NCI-H82 (cell line): ENCODE data around the gene TBCA.
A peak's percentile ranks its signal among the peaks of the same experiment; 100 is the strongest.
"Not testable (repeated sequence)": the region's sequence is repeated elsewhere in the genome, so short reads cannot be mapped to it uniquely, and the experiment has no call there.

Source experiments
- DNase-seq: peaks from one replicate; lab custom pipeline; 2025; lab: John Stamatoyannopoulos, UW

TBCA gene

DNA sequence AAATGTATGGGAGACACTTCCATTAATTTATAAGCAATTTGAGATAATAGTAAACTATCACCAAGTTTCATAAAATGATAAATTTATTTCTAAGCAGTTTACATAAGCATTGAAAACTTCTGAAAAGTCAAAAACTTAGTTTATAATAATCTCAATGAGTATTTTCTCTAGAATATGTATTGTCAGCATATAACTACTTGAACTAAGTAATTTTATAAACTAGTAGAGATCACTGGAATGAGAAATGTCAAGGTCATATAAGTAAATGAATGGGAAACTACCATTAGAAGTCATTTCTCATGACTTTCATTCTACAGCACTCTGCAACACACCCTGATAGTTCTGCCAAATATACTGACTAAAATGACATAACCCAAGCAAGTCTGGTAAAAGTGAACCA, 3.4 kb downstream of the TBCA start:
- DNase-seq = no peak

DNA sequence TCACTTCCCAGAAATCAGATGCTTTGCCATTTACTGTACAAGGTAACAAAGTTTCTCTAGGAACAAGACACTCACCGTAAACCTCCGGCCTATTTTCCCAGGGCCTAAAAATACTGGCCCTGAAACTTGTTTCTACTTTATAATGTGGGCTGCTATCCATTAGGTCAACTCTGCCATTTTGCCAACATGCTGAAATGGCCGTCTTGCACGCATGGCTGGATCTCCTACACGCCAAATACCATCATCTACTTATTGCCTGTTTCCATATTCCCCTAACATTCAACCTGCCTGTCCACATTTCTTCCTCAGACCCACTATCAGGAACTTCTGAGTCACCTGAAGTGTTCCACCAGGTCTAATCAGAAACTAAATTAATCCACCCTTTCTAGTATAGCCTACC, 4.7 kb downstream of the TBCA start:
- DNase-seq = no peak

DNA sequence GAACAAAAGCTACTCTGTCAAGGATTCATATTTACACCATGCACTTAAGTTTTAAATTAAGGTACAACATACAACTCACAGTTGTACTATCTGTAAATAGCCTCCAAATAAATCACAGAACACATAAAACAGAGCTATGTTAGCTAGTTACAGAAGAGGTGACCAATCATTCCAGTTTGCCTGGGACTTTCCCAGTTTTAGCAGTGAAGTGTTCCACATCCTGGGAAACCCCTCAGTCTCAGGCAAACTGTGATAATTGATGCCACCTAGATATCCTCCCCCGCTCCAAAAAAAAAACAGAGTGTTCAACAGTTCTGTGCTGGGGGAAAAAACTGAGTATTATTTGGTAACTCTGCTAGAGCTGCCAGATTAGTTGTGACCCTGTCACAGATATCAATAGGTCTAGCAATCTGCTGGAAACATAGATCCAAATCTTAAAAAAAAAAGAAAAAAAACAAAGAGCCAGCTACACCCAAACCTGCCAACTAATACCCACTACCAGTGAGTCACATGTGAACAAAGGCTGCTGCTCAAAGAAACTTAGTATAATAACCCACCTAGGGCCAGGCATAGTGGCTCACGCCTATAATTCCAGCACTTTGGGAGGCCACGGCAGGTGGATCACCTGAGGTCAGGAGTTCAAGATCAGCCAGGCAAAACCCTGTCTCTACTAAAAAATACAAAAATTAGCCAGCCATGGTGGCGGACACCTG, 5.7 kb downstream of the TBCA start:
- DNase-seq = no peak

DNA sequence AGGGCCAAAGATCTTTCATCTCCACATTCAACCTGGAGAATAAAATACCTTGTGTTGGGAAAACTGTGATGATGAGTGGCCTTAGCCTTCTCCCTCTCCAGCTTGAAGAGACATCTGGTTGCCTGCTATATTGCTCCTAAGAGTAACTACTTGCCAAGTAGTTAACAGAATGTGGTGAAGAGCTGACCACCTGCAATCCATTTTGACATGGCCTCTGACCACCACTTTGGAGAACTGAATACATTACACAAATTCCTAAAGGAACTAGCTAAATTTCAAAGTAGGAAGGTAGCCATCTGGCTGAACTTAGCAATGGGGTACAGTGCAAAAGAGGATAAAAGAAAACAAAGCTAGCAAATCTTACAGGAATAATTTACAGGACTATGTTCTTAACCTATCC, 7.2 kb downstream of the TBCA start:
- DNase-seq = no peak

DNA sequence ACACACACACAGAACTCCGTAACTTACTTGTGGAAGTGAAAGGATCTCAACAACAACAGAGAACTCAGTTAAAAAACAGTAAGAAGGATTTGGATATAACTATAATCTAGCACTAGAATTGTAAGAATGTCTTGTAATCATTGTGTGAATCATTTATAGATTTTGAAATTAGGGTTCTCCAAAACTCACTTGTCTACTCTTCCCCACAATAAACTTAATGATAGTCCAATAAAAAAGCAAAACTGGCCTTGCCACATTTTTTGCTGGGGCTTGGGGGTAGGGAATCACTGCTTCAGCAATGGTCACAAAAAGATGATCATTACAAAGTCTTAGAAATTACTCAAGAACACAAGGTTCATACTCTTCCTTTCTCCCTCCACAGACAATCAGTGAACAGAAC, 8.8 kb downstream of the TBCA start:
- no peak for DNase-seq

DNA sequence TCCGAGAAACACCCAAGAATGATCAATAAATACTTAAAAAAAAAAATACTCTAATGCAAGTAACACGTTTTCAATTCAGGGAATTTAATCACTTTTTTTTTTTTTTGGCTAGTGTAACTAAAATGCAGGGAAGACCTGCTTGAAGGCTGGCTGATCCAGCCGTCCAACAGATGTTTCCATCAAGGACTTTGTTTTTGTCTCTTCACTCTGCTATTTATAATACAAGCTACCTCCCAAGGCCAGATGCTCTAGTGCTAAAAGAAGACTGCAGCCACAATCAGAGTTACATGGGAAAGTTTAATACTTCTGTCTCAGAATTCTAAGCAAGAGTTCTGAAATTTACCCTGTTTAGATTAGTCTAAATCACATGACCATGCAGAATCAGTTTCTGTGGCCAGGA, 14.5 kb downstream of the TBCA start:
- peak; percentile 77 for DNase-seq

DNA sequence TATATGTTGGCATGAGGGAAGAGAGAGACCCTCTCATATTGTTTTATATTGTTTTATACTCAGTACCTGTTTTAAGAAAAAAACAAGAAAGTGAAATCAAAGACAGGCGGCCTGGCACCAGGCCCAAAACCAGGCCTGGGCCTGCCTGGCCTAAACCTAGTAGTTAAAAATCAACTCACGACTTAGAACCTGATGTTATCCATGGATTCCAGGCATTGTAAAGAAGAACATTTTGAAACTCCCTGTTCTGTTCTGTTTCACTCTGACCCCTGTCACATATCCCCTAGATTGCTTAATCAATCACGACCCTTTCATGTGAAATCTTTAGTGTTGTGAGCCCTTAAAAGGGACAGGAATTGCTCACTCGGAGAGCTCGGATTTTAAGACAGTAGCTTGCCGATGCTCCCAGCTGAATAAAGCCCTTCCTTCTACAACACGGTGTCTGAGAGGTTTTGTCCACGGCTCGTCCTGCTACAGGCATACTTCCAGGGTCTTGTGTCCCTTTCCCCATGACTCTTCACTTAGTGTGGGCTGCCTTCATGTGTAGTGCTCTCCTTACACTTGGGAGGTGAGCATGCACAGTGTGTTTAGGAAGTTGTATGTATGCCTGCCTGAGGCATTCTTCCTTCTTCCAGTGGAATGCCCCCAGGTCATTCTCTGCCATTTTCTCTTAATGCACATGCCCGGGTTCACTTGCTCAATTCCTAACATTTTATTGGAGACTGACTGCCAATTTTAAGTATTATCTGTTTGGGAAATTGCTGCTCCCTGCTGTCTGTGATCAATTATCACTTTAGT, 17.8 kb downstream of the TBCA start:
- DNase-seq = no peak

DNA sequence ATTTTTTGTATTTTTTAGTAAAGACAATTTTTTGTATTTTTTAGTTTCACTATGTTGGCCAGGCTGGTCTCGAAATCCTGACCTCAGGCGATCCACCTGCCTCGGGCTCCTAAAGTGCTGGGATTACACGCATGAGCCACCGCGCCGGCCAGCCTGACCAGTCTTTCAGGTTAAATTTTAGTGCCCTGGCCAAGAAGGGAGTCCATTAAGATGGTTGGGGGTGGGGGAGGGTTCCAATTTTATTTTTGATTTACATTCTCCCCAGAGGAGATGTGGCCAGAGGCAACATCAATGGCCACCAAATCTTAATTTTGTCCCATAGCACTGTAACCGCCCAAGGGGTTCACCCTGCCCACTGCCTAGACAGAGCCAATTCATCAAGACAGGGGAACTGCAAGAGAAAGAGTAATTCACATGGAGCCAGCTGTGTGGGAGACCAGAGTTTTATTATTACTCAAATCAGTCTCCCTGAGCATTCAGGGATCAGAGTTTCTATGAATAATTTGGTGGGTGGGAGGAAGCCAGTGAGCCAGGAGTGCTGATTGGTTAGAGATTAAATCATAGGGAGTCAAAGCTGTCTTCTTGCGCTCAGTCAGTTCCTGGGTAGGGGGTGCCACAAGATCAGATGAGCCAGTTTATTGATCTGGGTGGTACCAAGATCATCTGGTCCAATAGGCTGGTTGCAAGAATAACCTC, 24.7 kb downstream of the TBCA start:
- DNase-seq = no peak

DNA sequence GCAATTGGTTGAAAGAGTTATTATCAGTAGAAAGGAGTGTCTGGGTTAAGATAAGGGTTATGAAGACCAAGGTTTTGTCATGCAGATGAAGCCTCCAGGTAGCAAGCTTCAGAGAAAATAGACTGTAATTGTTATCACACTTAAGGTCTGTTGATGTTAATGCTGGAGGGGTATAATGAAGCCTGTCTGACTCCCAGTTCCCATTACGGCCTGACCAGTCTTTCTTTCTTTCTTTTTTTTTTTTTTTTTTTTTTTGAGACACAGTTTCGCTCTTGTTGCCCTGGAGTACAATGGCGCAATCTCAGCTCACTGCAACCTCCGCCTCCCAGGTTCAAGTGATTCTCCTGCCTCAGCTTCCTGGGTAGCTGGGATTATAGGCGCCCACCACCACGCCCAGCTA, 25.2 kb downstream of the TBCA start:
- DNase-seq = not testable (repeated sequence)

DNA sequence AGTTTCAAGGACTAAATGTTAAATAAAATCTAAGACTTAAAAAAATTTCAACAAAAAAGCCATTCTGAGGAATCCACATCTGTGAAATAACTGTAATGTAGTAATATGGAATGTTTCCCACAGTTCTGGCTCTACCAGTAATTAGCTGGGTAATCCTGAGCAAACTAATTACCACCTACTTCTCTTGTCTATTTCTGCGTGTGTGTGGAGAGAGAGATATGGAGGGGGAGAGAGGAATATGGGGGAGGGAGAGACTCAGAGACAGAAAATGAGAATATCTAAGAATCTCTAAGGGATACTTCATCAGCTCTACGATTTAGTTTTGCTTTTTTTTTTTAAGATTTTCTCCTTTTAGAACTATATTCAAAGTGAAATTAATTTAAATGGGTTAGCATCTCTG, 28.0 kb downstream of the TBCA start:
- peak; percentile 35 for DNase-seq

DNA sequence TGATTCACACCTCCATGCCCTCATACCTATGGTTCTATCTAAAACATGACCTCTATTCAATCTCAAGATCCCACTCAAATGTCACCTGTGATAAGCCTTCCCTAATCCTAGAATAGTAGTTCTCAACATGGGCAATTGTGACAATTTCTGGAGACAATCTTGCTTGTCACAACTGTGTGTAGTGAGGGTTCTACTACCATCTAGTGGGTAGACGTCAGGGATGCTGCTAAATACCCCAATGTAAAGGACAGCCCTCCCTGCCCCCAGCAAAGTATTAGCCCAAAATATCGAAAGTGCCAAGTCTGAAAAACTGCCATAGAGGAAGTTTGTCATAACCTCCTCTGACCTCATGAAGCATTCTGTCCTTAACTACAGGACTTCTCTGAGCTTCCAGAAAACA, 32.0 kb downstream of the TBCA start:
- DNase-seq = no peak

DNA sequence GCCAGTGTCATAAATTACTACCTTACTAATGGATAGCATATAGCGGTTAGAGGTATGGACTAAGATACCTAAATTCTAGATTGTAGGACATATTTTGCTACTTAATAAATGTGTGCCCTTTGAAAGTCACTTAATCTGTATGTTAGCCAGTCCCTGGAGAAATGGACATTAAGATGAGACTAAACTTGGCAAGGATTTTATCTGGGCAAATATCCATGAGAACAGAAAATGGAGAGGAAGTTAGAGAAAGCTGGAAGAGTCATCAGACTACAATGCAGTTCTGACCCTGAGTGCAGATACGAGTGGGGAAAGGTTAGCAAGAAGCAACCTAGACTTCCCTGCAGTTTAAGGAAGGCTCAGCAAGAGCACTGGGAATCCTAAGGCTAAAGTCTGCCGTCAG, 33.0 kb downstream of the TBCA start:
- no peak for DNase-seq

DNA sequence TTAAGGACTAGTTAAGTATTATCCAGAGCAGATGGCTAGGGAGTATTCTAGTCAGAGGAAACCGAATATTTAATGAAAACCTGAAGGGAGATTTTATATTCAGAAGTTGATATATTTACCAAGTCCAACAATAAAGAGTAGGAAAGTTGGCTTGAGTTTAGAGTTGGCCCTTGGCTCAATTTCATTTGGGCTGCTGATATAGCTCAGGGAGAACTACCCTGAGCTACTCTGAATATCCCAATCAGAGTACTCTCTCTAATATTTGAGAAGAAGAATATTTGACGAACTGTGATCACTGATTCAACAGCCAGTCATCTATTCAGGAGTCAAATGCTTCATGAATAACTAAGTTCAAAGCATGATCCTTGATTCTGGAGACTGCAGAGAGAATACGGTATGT, 34.5 kb downstream of the TBCA start:
- no peak for DNase-seq

DNA sequence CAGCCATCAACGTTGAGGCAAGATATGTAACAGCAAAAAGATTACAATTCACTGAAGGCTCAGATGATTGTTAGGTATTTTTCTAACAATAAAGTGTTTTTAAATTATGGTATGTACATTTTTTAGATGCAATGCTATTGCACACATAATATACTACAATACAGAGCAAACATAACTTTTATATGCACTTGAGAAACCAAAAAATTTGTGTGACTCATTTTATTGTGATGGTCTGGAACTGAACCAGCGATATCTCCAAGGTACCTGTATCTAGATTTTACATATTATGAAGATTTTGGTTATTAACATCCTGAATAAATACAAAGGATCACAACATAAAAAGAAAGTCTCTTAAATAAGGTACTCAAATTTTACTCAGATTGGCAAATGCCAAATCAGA, 41.3 kb downstream of the TBCA start:
- DNase-seq = no peak

DNA sequence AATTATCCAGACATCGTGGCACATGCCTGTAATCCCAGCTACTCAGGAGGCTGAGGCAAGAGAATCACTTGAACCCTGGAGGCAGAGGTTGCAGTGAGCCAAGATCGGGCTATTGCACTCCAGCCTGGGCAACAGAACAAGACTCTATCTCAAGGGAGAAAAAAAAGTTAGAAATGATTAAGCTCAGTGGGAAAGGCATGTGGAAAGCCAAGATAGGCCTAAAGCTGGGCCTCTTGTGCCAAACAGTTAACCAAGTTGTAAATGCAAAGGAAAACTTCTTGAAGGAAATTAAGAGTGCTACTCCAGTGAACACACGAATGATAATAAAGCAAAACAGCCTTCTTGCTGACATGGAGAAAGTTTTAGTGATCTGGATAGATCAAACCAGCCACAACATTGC, 43.0 kb downstream of the TBCA start:
- no peak for DNase-seq

DNA sequence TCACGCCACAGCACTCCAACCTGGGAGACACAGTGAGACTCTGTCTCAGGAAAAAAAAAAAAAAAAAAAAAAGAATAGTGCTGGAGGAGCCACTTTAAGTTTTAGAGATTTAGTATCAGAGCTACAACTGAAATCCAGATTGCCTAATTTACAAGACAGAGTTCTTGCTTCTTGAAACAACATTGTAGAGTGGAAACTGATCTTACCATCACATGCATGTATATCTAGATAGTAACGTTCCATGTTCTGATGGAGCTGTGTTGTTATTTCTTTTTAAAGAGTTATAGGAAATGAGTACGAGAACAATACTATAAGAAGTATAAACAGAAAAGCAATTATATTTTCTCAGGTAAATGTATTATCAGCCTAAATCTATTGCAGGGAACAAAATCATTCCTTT, 48.9 kb downstream of the TBCA start:
- no peak for DNase-seq

DNA sequence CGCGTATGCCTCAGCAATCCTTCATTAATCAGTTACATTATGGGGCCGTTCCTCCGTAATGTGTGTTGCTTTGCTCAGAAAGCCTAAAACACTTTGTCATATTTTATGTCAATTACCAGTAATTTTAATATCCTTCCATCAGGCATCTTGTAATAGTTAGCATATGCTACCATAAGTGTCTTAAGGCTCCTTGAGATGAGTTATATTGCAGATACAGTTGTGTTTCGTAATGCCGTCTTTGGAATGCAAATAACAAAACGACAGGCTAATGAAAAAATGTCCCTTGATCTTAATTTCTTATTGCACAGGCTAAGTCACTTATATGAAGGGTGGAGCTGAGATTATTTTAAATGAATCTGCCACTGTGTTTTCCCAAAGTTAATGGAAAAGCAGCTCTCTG, 50.5 kb downstream of the TBCA start:
- no peak for DNase-seq

DNA sequence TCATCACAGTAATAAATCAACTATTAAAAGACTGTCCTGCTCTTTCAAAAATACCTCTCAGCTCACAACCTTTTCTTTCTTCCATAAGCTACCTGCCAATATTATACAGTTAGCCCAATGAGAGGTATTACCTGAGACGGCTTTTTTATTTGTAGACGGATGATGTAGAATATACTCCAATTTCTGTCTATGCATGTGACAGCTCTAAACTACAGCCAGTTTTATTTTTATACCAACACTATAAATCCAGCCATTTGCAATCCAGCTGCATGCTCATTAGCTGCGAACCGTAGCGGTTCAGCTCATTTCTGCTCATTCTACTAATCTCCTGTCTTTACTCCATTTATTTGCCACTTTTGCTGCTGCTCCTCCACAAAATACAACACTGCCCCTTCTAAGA, 51.2 kb downstream of the TBCA start:
- DNase-seq = no peak

DNA sequence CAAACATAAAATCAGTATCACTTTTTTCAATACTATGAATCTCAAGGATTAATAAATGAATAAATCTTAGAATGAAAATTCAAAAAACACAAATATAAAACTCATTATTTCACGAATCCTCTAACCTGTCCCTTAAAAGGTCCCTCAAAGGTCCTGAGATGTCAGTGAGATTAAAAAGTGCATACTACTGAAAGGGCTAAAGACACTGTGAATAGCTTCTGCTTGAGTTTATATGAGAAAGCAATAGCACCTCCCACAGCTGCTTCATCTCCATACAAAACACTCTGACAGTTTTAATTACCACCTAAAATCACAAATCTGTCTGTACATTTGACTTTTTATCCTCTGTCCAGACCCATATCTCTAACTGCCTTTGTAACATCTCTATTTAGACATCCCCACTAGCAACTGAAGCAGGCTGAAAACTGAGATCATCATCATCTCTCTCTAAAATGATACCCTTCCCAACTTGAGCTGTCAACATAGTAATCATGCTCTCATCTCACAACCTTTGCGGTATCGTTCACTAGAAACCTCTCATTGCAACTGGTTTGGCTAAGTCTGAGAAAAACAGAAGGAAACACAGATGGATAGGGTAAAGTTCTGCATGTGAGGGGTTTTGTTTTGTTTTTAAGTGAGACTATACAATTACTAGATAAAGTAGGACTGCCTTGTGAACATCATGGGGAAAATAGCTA, 56.3 kb downstream of the TBCA start:
- no peak for DNase-seq

DNA sequence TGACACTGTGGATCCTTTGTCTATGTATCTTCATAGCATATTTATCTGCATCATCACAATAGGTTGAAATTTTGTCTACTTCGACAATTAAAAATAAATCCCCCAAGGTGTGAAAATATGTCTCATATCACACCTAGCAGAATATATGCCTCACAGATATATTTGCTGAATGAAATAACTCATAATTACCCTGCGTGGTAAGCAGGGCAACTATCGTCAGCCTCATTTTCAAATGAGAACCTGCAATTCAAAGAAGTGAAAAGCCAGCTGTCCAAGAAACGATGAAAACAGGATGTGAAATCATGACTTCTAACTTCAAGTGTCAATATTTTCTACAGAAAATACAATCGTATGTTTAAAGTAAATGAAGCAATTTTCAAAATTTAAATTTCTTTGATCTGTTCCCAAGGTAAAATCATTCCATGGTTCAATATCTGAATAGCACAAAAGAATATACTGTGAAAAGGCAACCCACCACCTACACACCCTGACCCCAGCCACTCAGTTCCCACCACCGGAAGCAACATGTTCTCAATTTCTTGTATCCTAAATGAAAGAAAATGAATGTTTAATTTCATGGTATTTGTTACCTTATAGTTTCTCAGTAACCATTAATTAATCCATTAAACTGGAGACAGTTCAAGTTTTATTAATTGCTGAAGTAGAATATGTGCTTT, 57.1 kb downstream of the TBCA start:
- DNase-seq = no peak

DNA sequence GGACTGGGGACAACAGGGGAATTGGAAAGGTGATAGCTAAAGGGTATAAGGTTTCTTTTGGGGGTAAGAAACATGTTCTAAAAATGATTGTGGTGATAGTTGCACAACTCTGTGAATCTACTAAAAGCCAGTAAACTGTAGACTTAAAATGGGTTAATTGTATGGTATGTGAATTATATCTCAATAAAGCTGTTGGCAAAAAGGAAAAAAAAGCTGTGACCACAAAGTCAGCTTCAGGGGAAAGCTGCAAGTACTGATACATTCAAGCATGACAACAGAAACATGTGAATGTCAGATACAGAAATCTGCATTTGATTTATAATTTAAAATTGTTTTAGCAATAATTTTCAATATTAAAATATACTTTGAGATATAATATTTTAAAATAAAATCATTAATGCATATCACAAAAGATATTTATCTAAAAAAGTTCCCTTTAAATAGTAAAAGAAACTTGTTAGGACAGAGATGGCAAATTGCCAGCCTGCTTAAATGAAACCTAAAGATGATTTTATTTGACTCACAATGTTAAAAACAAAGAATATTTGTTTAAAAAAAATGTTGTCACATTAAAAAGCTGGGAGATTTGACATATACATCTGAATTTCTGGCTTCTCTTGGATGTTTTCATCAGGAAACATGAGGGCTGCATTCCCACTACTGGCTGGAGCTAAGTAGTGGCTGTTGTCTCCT, 66.0 kb downstream of the TBCA start:
- DNase-seq = no peak
